Measurements from ENCODE around the gene SLC5A10. TPM values are rescaled to one million over a fixed set of nuclear protein-coding genes. Genes with fewer than 3 reads are reported as not detected.
"Not testable (repeated sequence)": the region's sequence is repeated elsewhere in the genome, so short reads cannot be mapped to it uniquely, and the experiment has no call there.

The SLC5A10 gene
- total RNA-seq, 1 donor from 2014 or later = not detected

GRCh38 chr17:19021011-19021621, 69.2 kb downstream of the SLC5A10 start:
- not testable (repeated sequence) for DNase-seq

DNA sequence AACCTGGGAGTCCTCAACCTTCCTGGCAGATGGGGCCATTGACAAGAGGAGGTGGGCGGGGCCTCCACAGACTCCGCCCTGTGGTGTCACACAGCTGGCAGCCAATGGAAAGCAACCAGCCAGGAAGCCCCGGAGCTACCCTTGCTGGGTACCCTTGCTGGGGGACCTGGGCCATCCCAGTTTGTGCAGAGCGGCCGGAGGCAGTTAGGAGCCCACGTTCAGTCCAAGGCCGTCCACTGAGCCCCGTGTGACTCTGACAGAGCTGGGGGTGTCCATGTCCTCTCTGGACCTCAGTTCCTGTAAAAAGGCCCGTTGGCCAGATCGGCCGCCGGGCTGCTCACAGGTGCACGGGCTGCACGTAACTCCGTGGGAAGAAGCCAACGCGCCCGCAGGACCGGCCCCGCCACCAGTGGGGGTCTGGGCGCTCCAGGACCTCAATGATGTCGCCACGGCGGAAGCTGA, 69.7 kb downstream of the SLC5A10 start:
- no peak for DNase-seq

GRCh38 chr17:19022128-19022527, 70.2 kb downstream of the SLC5A10 start:
- no peak for DNase-seq

DNA sequence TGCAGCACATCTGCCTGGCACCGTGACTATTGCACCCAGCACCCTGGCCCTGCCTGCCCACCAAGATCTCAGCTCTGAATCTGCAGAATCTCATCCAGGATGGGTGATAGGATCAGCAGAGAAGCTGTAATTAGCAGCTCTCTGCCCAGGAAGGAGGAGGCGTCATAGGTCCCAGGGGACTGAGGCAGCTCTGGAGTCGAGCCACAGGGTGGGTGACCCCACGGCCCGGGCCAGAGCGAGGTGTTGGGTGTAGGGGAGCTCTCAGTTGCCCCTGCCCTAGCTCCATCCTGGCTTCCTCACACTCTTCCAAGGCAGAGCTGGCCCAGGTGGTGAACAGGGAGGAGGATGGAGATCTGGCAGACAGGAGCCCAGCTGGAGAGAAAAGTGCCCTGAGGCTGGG, 70.8 kb downstream of the SLC5A10 start:
- DNase-seq = no peak

- no peak for DNase-seq
Measured at GRCh38 chr17:19023209-19023999, 71.4 kb downstream of the SLC5A10 start.

DNA sequence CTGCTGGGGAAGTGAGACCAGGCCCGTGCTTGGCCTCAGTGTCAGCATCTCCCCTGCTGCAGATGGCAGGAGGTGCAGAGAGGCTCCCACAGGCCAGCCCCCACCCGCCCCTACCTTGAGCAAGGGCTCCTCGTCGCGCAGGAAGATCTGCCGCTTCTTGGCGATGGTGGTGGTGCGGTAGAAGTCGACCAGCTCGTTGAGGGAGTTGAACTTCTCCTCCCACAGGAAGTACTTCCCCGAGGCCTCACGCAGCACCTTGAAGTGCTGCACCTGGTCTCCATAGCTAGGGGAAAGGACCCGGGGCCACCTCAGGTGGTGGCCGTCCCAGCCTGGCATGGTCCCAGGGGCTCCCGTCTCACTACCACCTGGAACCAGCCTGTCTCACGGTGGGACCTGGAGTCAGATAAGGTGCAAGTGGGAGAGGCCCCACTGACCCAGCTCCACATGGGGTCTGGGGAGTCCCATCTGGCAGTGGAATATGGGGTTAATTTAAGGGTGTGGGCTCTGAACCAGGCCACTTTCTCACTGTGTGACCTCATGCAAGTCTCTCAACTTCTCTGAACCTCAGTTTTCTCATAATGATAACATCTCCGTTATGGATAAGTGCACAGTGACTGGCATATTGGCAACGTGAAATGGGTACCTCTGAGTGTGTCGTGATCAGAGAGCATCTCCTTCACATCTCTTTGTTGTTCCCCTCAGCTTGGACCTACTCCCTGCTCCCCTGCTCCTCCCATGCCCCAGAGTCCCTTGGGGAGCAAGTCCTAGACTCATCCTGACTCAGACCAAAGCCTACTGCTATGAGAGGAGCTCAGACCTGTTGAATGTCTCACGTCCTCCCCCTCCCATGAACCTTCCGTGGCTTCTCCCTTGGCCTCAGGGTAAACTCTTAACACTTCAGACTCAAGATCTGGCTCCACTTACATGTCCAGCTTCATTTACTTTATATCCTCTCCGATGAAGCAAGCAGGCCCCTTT, 72.4 kb downstream of the SLC5A10 start:
- no peak for DNase-seq

- DNase-seq = not testable (repeated sequence)
Measured at GRCh38 chr17:19028671-19029070, 76.7 kb downstream of the SLC5A10 start.

- DNase-seq = not testable (repeated sequence)
Measured at GRCh38 chr17:19029740-19030139, 77.8 kb downstream of the SLC5A10 start.

DNA sequence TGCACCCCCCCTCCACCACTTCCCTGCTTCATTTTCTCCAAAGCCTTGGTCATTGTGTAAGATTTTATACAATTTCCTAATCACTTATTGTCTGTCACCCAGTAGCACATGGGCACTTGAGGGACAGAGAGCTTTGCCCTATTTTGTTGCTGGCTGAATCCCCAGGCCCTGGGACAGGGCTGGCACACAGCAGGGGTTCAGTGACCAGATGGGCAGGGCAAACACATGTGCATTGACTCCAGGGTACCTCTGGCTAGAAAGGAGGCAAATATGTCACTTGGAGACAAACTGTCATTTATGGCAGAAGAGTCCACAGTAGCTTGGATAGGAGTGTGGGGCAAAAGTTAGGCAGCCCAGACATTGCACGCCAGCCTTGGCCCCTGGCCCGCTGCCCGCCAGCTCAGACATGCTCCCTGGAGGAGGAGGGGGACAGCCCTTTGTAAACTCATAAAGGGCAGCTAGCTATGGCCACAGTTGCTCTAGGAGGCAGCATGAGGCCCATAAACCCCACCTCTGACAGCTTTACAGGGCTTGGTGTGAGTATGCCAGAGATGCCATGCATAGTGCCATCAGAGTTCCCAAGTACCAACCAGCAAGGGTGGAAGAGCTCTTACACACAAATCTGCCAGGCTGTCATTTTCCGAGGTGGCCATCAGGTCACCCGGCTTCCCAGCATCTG, 78.9 kb downstream of the SLC5A10 start:
- not testable (repeated sequence) for DNase-seq

- not testable (repeated sequence) for DNase-seq
Measured at GRCh38 chr17:19031729-19032128, 79.8 kb downstream of the SLC5A10 start.

DNA sequence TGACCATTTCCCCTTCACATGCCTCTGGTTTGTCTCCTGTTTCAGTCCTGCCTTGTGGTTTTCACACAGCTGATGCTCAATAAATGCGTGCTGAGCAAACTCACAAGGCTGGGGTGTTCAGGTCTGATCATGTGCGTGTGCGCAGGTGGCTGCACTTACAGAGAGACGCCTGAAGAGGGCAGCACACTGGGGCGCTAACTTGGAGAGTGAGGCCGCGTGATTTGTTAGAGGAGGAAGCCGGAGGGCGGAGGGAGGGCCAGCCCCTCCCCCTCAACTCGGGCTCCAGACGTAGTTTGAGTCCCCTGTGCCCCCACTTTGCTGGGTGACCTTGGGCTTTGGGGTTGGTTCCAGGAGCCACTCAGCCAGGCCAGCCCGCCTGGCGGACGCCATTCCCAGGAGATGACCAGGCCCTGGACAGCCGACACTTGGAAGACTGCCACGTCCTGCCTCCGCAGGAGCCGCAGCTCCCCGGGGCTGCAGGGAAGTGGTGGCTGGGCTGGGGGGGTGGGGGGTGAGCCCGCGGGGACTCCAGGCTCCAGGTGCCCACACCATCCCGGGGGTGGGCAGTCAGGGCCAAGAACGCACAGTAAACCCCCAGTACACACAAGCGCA, 80.5 kb downstream of the SLC5A10 start:
- DNase-seq = not testable (repeated sequence)

DNA sequence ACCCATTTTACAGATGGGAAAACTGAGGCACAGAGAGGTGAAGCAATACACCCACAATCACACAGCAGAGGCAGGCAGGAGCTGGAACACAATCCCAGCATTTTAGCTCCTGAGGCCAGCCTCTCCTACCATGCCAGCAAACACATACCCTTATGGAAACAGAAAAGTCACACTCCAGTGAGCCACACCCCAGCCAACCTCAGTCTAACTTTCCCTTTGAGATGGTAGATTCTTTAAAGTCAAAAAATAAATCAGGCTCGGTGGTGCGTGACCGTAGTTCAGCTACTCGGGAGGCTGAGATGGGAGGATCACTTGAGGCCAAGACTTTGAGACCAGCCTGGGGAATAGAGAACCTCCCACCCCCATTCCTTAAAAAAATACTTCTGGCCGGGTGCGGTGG, 84.2 kb downstream of the SLC5A10 start:
- DNase-seq = not testable (repeated sequence)

GRCh38 chr17:19037547-19037946, 85.6 kb downstream of the SLC5A10 start:
- not testable (repeated sequence) for DNase-seq

GRCh38 chr17:19038007-19038406, 86.0 kb downstream of the SLC5A10 start:
- DNase-seq = not testable (repeated sequence)

DNA sequence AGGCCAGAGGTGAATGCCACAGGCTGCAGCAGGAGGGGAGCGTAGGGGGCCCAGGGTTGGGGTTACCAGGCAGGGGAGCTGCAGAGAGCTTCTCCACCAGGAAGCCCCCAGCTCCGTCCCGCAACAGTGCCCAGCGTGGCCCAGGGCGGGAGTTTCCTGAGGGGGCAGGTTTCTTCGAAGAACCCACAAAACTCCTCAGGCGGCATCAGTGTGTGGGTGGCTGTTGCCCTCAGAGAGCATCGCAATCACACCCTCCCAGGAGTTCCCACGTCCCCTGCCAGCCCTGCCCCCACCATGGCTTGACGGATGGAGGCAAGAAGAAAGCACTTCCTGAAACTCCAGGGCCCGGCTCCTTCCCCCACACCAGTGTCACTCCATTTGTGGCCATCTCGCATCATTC, 86.8 kb downstream of the SLC5A10 start:
- not testable (repeated sequence) for DNase-seq

GRCh38 chr17:19040350-19040749, 88.4 kb downstream of the SLC5A10 start:
- not testable (repeated sequence) for DNase-seq

DNA sequence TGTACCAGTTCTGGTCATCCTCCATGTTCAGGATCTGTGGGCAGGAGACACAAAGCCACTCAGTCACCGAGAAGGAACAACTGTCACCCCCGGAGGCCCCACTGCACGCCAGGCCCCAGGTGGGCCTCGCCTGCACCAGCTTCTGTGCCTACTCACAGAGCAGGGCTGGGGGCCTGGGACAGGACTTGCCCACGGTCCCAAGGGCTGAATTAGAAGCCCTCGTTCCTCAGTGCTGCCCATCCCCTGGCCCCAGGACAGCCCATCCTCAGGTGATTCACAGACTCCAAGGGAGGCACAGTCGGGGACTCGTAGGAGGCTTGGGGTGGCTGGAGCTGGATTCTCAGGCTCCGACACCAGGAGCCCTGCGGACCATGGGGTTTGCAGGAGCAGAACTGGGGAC, 89.9 kb downstream of the SLC5A10 start:
- DNase-seq = not testable (repeated sequence)

GRCh38 chr17:19042369-19042768, 90.4 kb downstream of the SLC5A10 start:
- DNase-seq = not testable (repeated sequence)

GRCh38 chr17:19043032-19043431, 91.1 kb downstream of the SLC5A10 start:
- not testable (repeated sequence) for DNase-seq

DNA sequence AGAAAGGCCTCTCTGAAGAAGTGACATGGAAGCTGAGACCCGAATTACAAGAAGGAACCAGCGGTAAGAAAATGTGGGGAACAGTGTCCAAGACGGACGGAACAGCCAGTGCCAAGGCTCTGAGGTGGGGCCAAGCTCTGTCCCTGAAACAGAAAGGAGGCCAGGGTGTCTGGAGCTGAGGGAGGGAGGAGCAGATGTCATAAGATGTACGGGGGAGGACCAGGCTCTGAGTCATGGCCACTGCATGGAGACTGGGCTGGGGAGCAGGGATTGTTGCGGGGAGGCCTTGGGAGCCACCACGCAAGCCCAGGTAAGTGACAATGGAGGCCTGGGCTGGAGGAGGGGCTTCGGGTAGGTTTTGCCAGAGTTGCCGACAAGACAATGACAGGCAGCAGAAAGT, 92.7 kb downstream of the SLC5A10 start:
- not testable (repeated sequence) for DNase-seq

DNA sequence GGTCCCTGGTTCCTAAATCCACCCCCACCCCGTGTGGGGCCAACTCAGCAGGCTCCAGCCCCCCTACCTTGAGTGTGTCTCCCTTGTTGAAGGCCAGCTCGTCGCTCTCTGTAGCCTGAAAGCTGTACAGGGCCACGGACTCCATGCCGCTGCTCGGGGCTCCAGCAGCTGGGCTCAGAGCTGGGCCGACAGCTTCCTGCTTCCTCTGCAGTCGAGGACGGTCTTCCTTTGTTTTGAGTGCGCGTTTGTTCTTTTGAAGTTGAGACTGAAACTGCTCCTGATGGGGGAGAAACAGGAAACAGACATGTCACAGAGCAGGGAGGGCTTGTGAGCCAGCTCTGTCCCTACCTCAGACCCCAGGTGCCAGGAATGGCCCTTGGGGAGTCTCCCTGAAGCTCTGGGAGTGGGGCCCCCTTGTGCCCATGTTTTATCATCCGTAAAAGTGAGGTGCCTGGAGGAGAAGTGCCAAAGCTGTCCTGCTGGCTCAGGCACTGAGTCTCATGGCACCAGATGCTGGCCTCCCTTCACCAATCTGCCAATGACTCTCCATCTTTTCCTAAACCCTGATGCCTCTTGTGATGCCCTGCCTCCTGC, 94.9 kb downstream of the SLC5A10 start, which contains the start of gene GRAP:
TSS of gene GRAP (minus strand) at position 176 of the 594 bp plus-strand sequence. CDS start at position 145, 31 bp downstream.
- DNase-seq = not testable (repeated sequence)
